IPS DF 6.9 (cell line): Measurements from ENCODE around the gene MOSPD3.
"Not testable (repeated sequence)": the region's sequence is repeated elsewhere in the genome, so short reads cannot be mapped to it uniquely, and the experiment has no call there.

Experiments used
- DNase-seq: peaks from one replicate; pipeline ENCODE4 v3.0.0-alpha.2; 2013; ENCODE audit warnings: low read depth, low spot score
- H3K27ac ChIP-seq: one replicate; pipeline ENCODE4 v1.5.1; 2013; ENCODE audit warnings: low read length, control low read depth
- H3K27me3 ChIP-seq: 2 replicates; pipeline ENCODE4 v1.6.1; 2013; ENCODE audit warnings: mild to moderate bottlenecking, low read length; ENCODE audit not compliant: control insufficient read depth, insufficient read depth
- H3K36me3 ChIP-seq: 2 replicates; pipeline ENCODE4 v1.6.1; 2013; ENCODE audit warnings: low read length; ENCODE audit not compliant: control insufficient read depth, insufficient read depth
- H3K4me1 ChIP-seq: 2 replicates; pipeline ENCODE4 v1.6.1; 2013; ENCODE audit warnings: low read length; ENCODE audit not compliant: control insufficient read depth, insufficient read depth
- H3K4me3 ChIP-seq: 2 replicates; pipeline ENCODE4 v1.5.1; 2013; ENCODE audit warnings: mild to moderate bottlenecking, low read length
- H3K9me3 ChIP-seq: 2 replicates; pipeline ENCODE4 v1.6.1; 2013; ENCODE audit warnings: low read length, inconsistent platforms; ENCODE audit not compliant: control insufficient read depth, insufficient read depth
- WGBS: extraction: QIAGEN DNeasy Blood & Tissue Kit; methylation state at CpG from one replicate; pipeline ENCODE4 v1.1.7; 2013; ENCODE audit warnings: mixed read lengths, missing lambda C conversion rate; ENCODE audit not compliant: insufficient read length, insufficient coverage; 5-methylcytosine and 5-hydroxymethylcytosine counted together

Gene MOSPD3

GRCh38 chr7:100642534-100642907, 30.2 kb downstream of the MOSPD3 start:
- no peaks in the 10 kb centered on the region for H3K9me3 ChIP-seq
- WGBS: no CpG with 5 or more reads among the region's 11 CpGs
- peaks cover 7% of the 10 kb centered on the region for H3K4me1 ChIP-seq
- H3K27ac ChIP-seq: no peak overlapping the region
- H3K27me3 ChIP-seq: no peaks in the 10 kb centered on the region
- no peaks in the 10 kb centered on the region for H3K36me3 ChIP-seq
- DNase-seq: no peak
- no peak overlapping the region for H3K4me3 ChIP-seq

GRCh38 chr7:100649826-100650565, 37.7 kb downstream of the MOSPD3 start:
- Histone ChIP-seq H3K9me3 (no peaks in the 10 kb centered on the region), H3K36me3 (no peaks in the 10 kb centered on the region), H3K4me1 (0 out of 2 replicates have a peak, but pooled peaks cover 3% of the 10 kb centered on the region), H3K4me3 (no peak overlapping the region), H3K27ac (no peak overlapping the region), H3K27me3 (peaks cover 4% of the 10 kb centered on the region; the same call in 1 of the 2 replicates)
- DNase-seq: no peak
- WGBS: 100% methylated on average over 4 of the region's 15 CpGs

- Histone ChIP-seq H3K4me3 (no peak overlapping the region; the same call in 1 of the 2 replicates), H3K4me1 (no peaks in the 10 kb centered on the region; the same call in 1 of the 2 replicates), H3K27ac (no peak overlapping the region), H3K27me3 (peaks cover 13% of the 10 kb centered on the region; the same call in 1 of the 2 replicates), H3K9me3 (no peaks in the 10 kb centered on the region), H3K36me3 (no peaks in the 10 kb centered on the region)
- WGBS: no CpG with 5 or more reads among the region's 25 CpGs
- DNase-seq: no peak
Observed at GRCh38 chr7:100654908-100655831, 42.8 kb downstream of the MOSPD3 start.

- H3K27ac ChIP-seq: no peak within 1 kb of the TSS
- no peaks in the 10 kb centered on the region for H3K9me3 ChIP-seq
- no peaks in the 10 kb centered on the region; the same call in 1 of the 2 replicates for H3K4me1 ChIP-seq
- H3K4me3 ChIP-seq: peak within 1 kb of the TSS; percentile 25; the same call in 1 of the 2 replicates
- no peak for DNase-seq
- no peaks in the 10 kb centered on the region for H3K36me3 ChIP-seq
- no CpG with 5 or more reads among the region's 63 CpGs for WGBS
- H3K27me3 ChIP-seq: peaks cover 13% of the 10 kb centered on the region; the same call in 1 of the 2 replicates
Observed at GRCh38 chr7:100655908-100656674, 43.8 kb downstream of the MOSPD3 start, which contains the start of gene ACTL6B. ACTL6B (minus strand) TSS chr7:100656448; CDS start chr7:100656354, 94 bp downstream.

- not testable (repeated sequence) for H3K4me1 ChIP-seq, H3K36me3 ChIP-seq, H3K9me3 ChIP-seq, H3K4me3 ChIP-seq, DNase-seq, H3K27ac ChIP-seq, H3K27me3 ChIP-seq
- no CpG with 5 or more reads among the region's 12 CpGs for WGBS
Observed at GRCh38 chr7:100662194-100662776, 49.9 kb downstream of the MOSPD3 start.
